Activated T-helper 1 cell treated with anti-CD3 and anti-CD28 coated beads, Interleukin-12 subunit alpha, Interleukin-12 subunit beta, Interleukin-2, Interleukin-4 antibody, amounts not matched to agents 30 ng/mL and 10 ng/mL and 1 ng/mL, durations not matched to agents 14 hours and 24 hours and 36 hours (primary cell): Measurements from ENCODE around the gene SNAI3. TPM values are rescaled to one million over a fixed set of nuclear protein-coding genes. Genes with fewer than 3 reads are reported as not detected.

Experiments used
- DNase-seq: peaks from one replicate; pipeline ENCODE4 v3.0.0; 2021; ENCODE audit warnings: low spot score
- H3K27ac Mint-ChIP-seq: one replicate; pipeline ENCODE4 v1.8.0; 2021; ENCODE audit warnings: mild to moderate bottlenecking, mixed read lengths
- H3K27me3 Mint-ChIP-seq: one replicate; pipeline ENCODE4 v1.8.0; 2022; ENCODE audit warnings: mild to moderate bottlenecking, moderate library complexity, mixed read lengths; ENCODE audit not compliant: insufficient read depth
- H3K36me3 Mint-ChIP-seq: one replicate; pipeline ENCODE4 v1.8.0; 2021; ENCODE audit warnings: low read depth, mixed read lengths
- H3K4me1 Mint-ChIP-seq: one replicate; pipeline ENCODE4 v1.8.0; 2021; ENCODE audit warnings: low read depth, mixed read lengths
- H3K4me3 Mint-ChIP-seq: one replicate; pipeline ENCODE4 v1.8.0; 2021; ENCODE audit warnings: mild to moderate bottlenecking, moderate library complexity, mixed read lengths
- H3K9me3 Mint-ChIP-seq: one replicate; pipeline ENCODE4 v1.8.0; 2021; ENCODE audit warnings: mixed read lengths
- intact Hi-C: fragments of 100-400 bp; cut with micrococcal nuclease; formaldehyde crosslinking; loops from one replicate; pipeline ENCODE4 v1.15.1; 2024
- total RNA-seq: library from RNA; stranded (reverse); gene quantifications from 2 replicates; pipeline ENCODE4 v1.2.3, GENCODE V29; 2022

SNAI3 gene
- total RNA-seq, 1 donor from 2014 or later, result 2.4 TPM

GRCh38 chr16:88697116-88697830 lies 11.0 kb upstream of the SNAI3 start:
- Mint-ChIP-seq H3K36me3 (peaks cover 15% of the 10 kb centered on the region), H3K27ac (no peak overlapping the region), H3K4me3 (no peak overlapping the region), H3K27me3 (no peaks in the 10 kb centered on the region), H3K4me1 (peaks cover 36% of the 10 kb centered on the region), H3K9me3 (no peaks in the 10 kb centered on the region)
- intact Hi-C loops, result no loop called here
- DNase-seq, result no peak

- Mint-ChIP-seq H3K27me3 (no peaks in the 10 kb centered on the region), H3K36me3 (peaks cover 15% of the 10 kb centered on the region), H3K9me3 (no peaks in the 10 kb centered on the region), H3K4me3 (no peak overlapping the region), H3K4me1 (peaks cover 36% of the 10 kb centered on the region), H3K27ac (no peak overlapping the region)
- no peak for DNase-seq
- intact Hi-C loops, result no loop called here
Measured at GRCh38 chr16:88696441-88696840, 10.1 kb upstream of the SNAI3 start.

GRCh38 chr16:88695753-88696152 lies 9.4 kb upstream of the SNAI3 start:
- H3K9me3 Mint-ChIP-seq, result no peaks in the 10 kb centered on the region
- intact Hi-C loops, result no loop called here
- no peak for DNase-seq
- no peak overlapping the region for H3K27ac Mint-ChIP-seq
- H3K4me1 Mint-ChIP-seq, result peaks cover 37% of the 10 kb centered on the region
- H3K36me3 Mint-ChIP-seq, result peaks cover 15% of the 10 kb centered on the region
- H3K4me3 Mint-ChIP-seq, result no peak overlapping the region
- no peaks in the 10 kb centered on the region for H3K27me3 Mint-ChIP-seq

- Mint-ChIP-seq H3K27me3 (no peaks in the 10 kb centered on the region), H3K27ac (no peak overlapping the region), H3K4me3 (no peak overlapping the region), H3K36me3 (peaks cover 15% of the 10 kb centered on the region), H3K4me1 (peaks cover 37% of the 10 kb centered on the region), H3K9me3 (no peaks in the 10 kb centered on the region)
- intact Hi-C loops, result no loop called here
- no peak for DNase-seq
Measured at GRCh38 chr16:88695218-88695617, 8.9 kb upstream of the SNAI3 start.

GRCh38 chr16:88694221-88695087 lies 8.1 kb upstream of the SNAI3 start:
- Mint-ChIP-seq H3K27me3 (no peaks in the 10 kb centered on the region), H3K9me3 (no peaks in the 10 kb centered on the region), H3K4me3 (no peak overlapping the region), H3K36me3 (peaks cover 10% of the 10 kb centered on the region), H3K4me1 (peaks cover 33% of the 10 kb centered on the region), H3K27ac (no peak overlapping the region)
- intact Hi-C loops, result no loop called here
- DNase-seq, result no peak

- Mint-ChIP-seq H3K27me3 (no peaks in the 10 kb centered on the region), H3K27ac (no peak overlapping the region), H3K4me3 (no peak overlapping the region), H3K4me1 (peaks cover 32% of the 10 kb centered on the region), H3K36me3 (peaks cover 10% of the 10 kb centered on the region), H3K9me3 (no peaks in the 10 kb centered on the region)
- DNase-seq, result no peak
- intact Hi-C loops, result no loop called here
Measured at GRCh38 chr16:88693420-88694177, 7.3 kb upstream of the SNAI3 start.

GRCh38 chr16:88692861-88693260 lies 6.6 kb upstream of the SNAI3 start:
- Mint-ChIP-seq H3K4me1 (peaks cover 35% of the 10 kb centered on the region), H3K36me3 (peaks cover 7% of the 10 kb centered on the region), H3K9me3 (no peaks in the 10 kb centered on the region), H3K4me3 (no peak overlapping the region), H3K27ac (no peak overlapping the region), H3K27me3 (no peaks in the 10 kb centered on the region)
- intact Hi-C loops, result no loop called here
- DNase-seq, result no peak

GRCh38 chr16:88691924-88692560 lies 5.7 kb upstream of the SNAI3 start:
- H3K4me3 Mint-ChIP-seq, result peak overlapping the region; percentile 15
- intact Hi-C loops, result no loop called here
- H3K27ac Mint-ChIP-seq, result peak overlapping the region; percentile 80
- H3K36me3 Mint-ChIP-seq, result peaks cover 3% of the 10 kb centered on the region
- peak; percentile 51 for DNase-seq
- no peaks in the 10 kb centered on the region for H3K27me3 Mint-ChIP-seq
- H3K9me3 Mint-ChIP-seq, result no peaks in the 10 kb centered on the region
- H3K4me1 Mint-ChIP-seq, result peaks cover 38% of the 10 kb centered on the region

GRCh38 chr16:88691129-88691813 lies 5.0 kb upstream of the SNAI3 start:
- peak overlapping the region; percentile 46 for H3K4me3 Mint-ChIP-seq
- H3K27ac Mint-ChIP-seq, result peak overlapping the region; percentile 72
- H3K27me3 Mint-ChIP-seq, result no peaks in the 10 kb centered on the region
- peaks cover 38% of the 10 kb centered on the region for H3K4me1 Mint-ChIP-seq
- H3K36me3 Mint-ChIP-seq, result peaks cover 2% of the 10 kb centered on the region
- DNase-seq, result no peak
- no peaks in the 10 kb centered on the region for H3K9me3 Mint-ChIP-seq
- intact Hi-C loops, result no loop called here

GRCh38 chr16:88690341-88691128 lies 4.2 kb upstream of the SNAI3 start:
- Mint-ChIP-seq H3K4me3 (peak overlapping the region; percentile 46), H3K27me3 (no peaks in the 10 kb centered on the region), H3K4me1 (peaks cover 38% of the 10 kb centered on the region), H3K9me3 (no peaks in the 10 kb centered on the region), H3K27ac (peak overlapping the region; percentile 72), H3K36me3 (peaks cover 2% of the 10 kb centered on the region)
- intact Hi-C loops, result no loop called here
- DNase-seq, result no peak

GRCh38 chr16:88688013-88688778 lies 1.9 kb upstream of the SNAI3 start:
- H3K4me1 Mint-ChIP-seq, result peaks cover 50% of the 10 kb centered on the region
- no peak overlapping the region for H3K27ac Mint-ChIP-seq
- no peak for DNase-seq
- intact Hi-C loops, result no loop called here
- peaks cover 1% of the 10 kb centered on the region for H3K36me3 Mint-ChIP-seq
- peaks cover 3% of the 10 kb centered on the region for H3K27me3 Mint-ChIP-seq
- H3K9me3 Mint-ChIP-seq, result no peaks in the 10 kb centered on the region
- H3K4me3 Mint-ChIP-seq, result no peak overlapping the region
